ENCODE measurements around the gene ACOX2.

Gene ACOX2

GRCh38 chr3:58502872-58503271, 34.1 kb downstream of the ACOX2 start:
- DNase-seq (ENCODE audit: low read depth), result no peak

GRCh38 chr3:58497097-58497496, 39.9 kb downstream of the ACOX2 start:
- no peak for DNase-seq (ENCODE audit: low read depth)

- no peak for DNase-seq (ENCODE audit: low read depth)
Measured at GRCh38 chr3:58496206-58496857, 40.7 kb downstream of the ACOX2 start.

- DNase-seq (ENCODE audit: low read depth), result no peak
Measured at GRCh38 chr3:58495101-58495500, 41.9 kb downstream of the ACOX2 start.

GRCh38 chr3:58494107-58494506, 42.9 kb downstream of the ACOX2 start:
- DNase-seq (ENCODE audit: low read depth), result no peak

- DNase-seq (ENCODE audit: low read depth), result no peak
Measured at GRCh38 chr3:58492494-58492905, 44.5 kb downstream of the ACOX2 start.

- DNase-seq (ENCODE audit: low read depth), result peak; percentile 83
Measured at GRCh38 chr3:58491506-58492402, 45.2 kb downstream of the ACOX2 start, which contains the start of gene KCTD6. TSS of gene KCTD6 (plus strand) at chr3:58492096. CDS start at chr3:58498756, 6,660 bp downstream.

- no peak for DNase-seq (ENCODE audit: low read depth)
Measured at GRCh38 chr3:58490860-58491501, 46.0 kb downstream of the ACOX2 start.

GRCh38 chr3:58488967-58489366, 48.0 kb downstream of the ACOX2 start:
- DNase-seq (ENCODE audit: low read depth), result no peak

- no peak for DNase-seq (ENCODE audit: low read depth)
Measured at GRCh38 chr3:58487140-58487886, 49.7 kb downstream of the ACOX2 start.

- no peak for DNase-seq (ENCODE audit: low read depth)
Measured at GRCh38 chr3:58485801-58486435, 51.1 kb downstream of the ACOX2 start.

GRCh38 chr3:58484722-58485069, 52.3 kb downstream of the ACOX2 start:
- no peak for DNase-seq (ENCODE audit: low read depth)

GRCh38 chr3:58484045-58484721, 52.8 kb downstream of the ACOX2 start:
- no peak for DNase-seq (ENCODE audit: low read depth)

GRCh38 chr3:58482917-58483636, 53.9 kb downstream of the ACOX2 start:
- DNase-seq (ENCODE audit: low read depth), result no peak

- DNase-seq (ENCODE audit: low read depth), result no peak
Measured at GRCh38 chr3:58480309-58480708, 56.7 kb downstream of the ACOX2 start.

- no peak for DNase-seq (ENCODE audit: low read depth)
Measured at GRCh38 chr3:58478781-58479180, 58.2 kb downstream of the ACOX2 start.

- no peak for DNase-seq (ENCODE audit: low read depth)
Measured at GRCh38 chr3:58474967-58475578, 61.9 kb downstream of the ACOX2 start.

- DNase-seq (ENCODE audit: low read depth), result no peak
Measured at GRCh38 chr3:58474348-58474911, 62.6 kb downstream of the ACOX2 start.

GRCh38 chr3:58473275-58473674, 63.7 kb downstream of the ACOX2 start:
- DNase-seq (ENCODE audit: low read depth), result no peak

Data from activated T-cell treated with anti-CD3 and anti-CD28 coated beads for 24 hours (primary cell).